Measurements from ENCODE around the gene EXD3. TPM values are rescaled to one million over a fixed set of nuclear protein-coding genes. Genes with fewer than 3 reads are reported as not detected.

The EXD3 gene
- total and polyA plus RNA-seq, 2 donors from 2014 or later = 18.9 to 44.5 TPM

GRCh38 chr9:137339045-137339907 is 83.7 kb downstream of the EXD3 start:
- Histone ChIP-seq H3K4me3 (ENCODE audit: low read length in 3 of 3) (no peak overlapping the region), H3K36me3 (ENCODE audit: control insufficient read depth in 2 of 3, insufficient read depth in 3 of 3, low read length in 3 of 3) (no peaks in the 10 kb centered on the region), H3K4me1 (ENCODE audit: control insufficient read depth in 2 of 3, insufficient read depth in 2 of 3, low read depth in 1 of 3, low read length in 3 of 3) (no peaks in the 10 kb centered on the region), H3K27me3 (ENCODE audit: control insufficient read depth, insufficient read depth, low read length) (no peaks in the 10 kb centered on the region), H3K9me3 (ENCODE audit: control insufficient read depth in 2 of 3, insufficient read depth in 1 of 3, low read length in 3 of 3) (peaks cover 0 to 3% (median 3%) of the 10 kb centered on the region in 3 donors), H3K9ac (ENCODE audit: low read length in 3 of 3) (no peak overlapping the region), H3K27ac (ENCODE audit: low read depth in 2 of 2, low read length in 2 of 2) (no peak overlapping the region)
- FAIRE-seq (no peak), DNase-seq (no peak)
- no peak for TF ChIP-seq CTCF (IDR thresholded peaks at IDR 0.05; ENCODE audit: borderline replicate concordance, extremely low read depth, insufficient read depth)
- intact Hi-C loops (cut with DNase I) = no loop called here

- FAIRE-seq (no peak), DNase-seq (no peak)
- H3K27me3 ChIP-seq (ENCODE audit: control insufficient read depth, insufficient read depth, low read length) = no peaks in the 10 kb centered on the region
- H3K9ac ChIP-seq (ENCODE audit: low read length in 3 of 3) = no peak overlapping the region
- H3K4me3 ChIP-seq (ENCODE audit: low read length in 3 of 3) = no peak overlapping the region
- H3K9me3 ChIP-seq (ENCODE audit: control insufficient read depth in 2 of 3, insufficient read depth in 1 of 3, low read length in 3 of 3) = peaks cover 0 to 3% (median 3%) of the 10 kb centered on the region in 3 donors
- H3K27ac ChIP-seq (ENCODE audit: low read depth in 2 of 2, low read length in 2 of 2) = no peak overlapping the region
- H3K4me1 ChIP-seq (ENCODE audit: control insufficient read depth in 2 of 3, insufficient read depth in 2 of 3, low read depth in 1 of 3, low read length in 3 of 3) = no peaks in the 10 kb centered on the region
- no peaks in the 10 kb centered on the region for H3K36me3 ChIP-seq (ENCODE audit: control insufficient read depth in 2 of 3, insufficient read depth in 3 of 3, low read length in 3 of 3)
- TF ChIP-seq CTCF (IDR thresholded peaks at IDR 0.05; ENCODE audit: borderline replicate concordance, extremely low read depth, insufficient read depth) = no peak
- intact Hi-C loops (cut with DNase I) = no loop called here
Measured at GRCh38 chr9:137336735-137337134, 86.2 kb downstream of the EXD3 start.

GRCh38 chr9:137333016-137333671 is 89.8 kb downstream of the EXD3 start:
- Histone ChIP-seq H3K9ac (ENCODE audit: low read length in 3 of 3) (no peak overlapping the region), H3K27ac (ENCODE audit: low read depth in 2 of 2, low read length in 2 of 2) (no peak overlapping the region), H3K4me1 (ENCODE audit: control insufficient read depth in 2 of 3, insufficient read depth in 2 of 3, low read depth in 1 of 3, low read length in 3 of 3) (no peaks in the 10 kb centered on the region), H3K9me3 (ENCODE audit: control insufficient read depth in 2 of 3, insufficient read depth in 1 of 3, low read length in 3 of 3) (peaks cover 0 to 4% (median 3%) of the 10 kb centered on the region in 3 donors), H3K27me3 (ENCODE audit: control insufficient read depth, insufficient read depth, low read length) (peaks cover 1% of the 10 kb centered on the region), H3K36me3 (ENCODE audit: control insufficient read depth in 2 of 3, insufficient read depth in 3 of 3, low read length in 3 of 3) (peaks cover 0 to 2% (median 0%) of the 10 kb centered on the region in 3 donors), H3K4me3 (ENCODE audit: low read length in 3 of 3) (no peak overlapping the region)
- no peak for DNase-seq
- no peak for FAIRE-seq
- no peak for TF ChIP-seq CTCF (IDR thresholded peaks at IDR 0.05; ENCODE audit: borderline replicate concordance, extremely low read depth, insufficient read depth)
- intact Hi-C loops (cut with DNase I) = no loop called here
